ENCODE measurements around the gene SLFNL1. TPM values are rescaled to one million over a fixed set of nuclear protein-coding genes. Genes with fewer than 3 reads are reported as not detected.

The SLFNL1 gene
- total and polyA plus RNA-seq, 4 donors, result 0.02 to 0.68 (median 0.38) TPM

GRCh38 chr1:41020109-41020576, 1.4 kb downstream of the SLFNL1 start:
- WGBS, result 96% methylated on average over 17 of the region's 17 CpGs
- Histone ChIP-seq H3K4me1 (ENCODE audit: control insufficient read depth in 4 of 4, insufficient read depth in 4 of 4, low read length in 3 of 4) (no peaks in the 10 kb centered on the region), H3K4me3 (ENCODE audit: low read depth in 1 of 3, low read length in 3 of 3) (no peak overlapping the region), H3K27me3 (ENCODE audit: control insufficient read depth in 4 of 4, insufficient read depth in 4 of 4, low read length in 3 of 4) (no peaks in the 10 kb centered on the region), H3K27ac (ENCODE audit: low read depth in 1 of 2, low read length in 2 of 2) (no peak overlapping the region), H3K9ac (ENCODE audit: low read depth in 1 of 2, low read length in 2 of 2) (no peak overlapping the region), H3K9me3 (ENCODE audit: control insufficient read depth in 4 of 4, low read length in 3 of 4) (no peaks in the 10 kb centered on the region), H3K36me3 (ENCODE audit: control insufficient read depth in 4 of 4, insufficient read depth in 3 of 4, low read depth in 1 of 4, low read length in 3 of 4) (peaks cover 2 to 28% (median 14%) of the 10 kb centered on the region in 4 donors)
- DNase-seq (ENCODE audit: low spot score), result no peak
- TF ChIP-seq SP1 (IDR thresholded peaks at IDR 0.05) (no peak), RAD21 (IDR thresholded peaks at IDR 0.05) (no peak), EGR1 (IDR thresholded peaks at IDR 0.05; ENCODE audit: low read depth in 2 of 2) (no peak), REST (IDR thresholded peaks at IDR 0.05) (no peak), HNF4G (IDR thresholded peaks at IDR 0.05) (no peak), FOXA2 (IDR thresholded peaks at IDR 0.05) (no peak)

GRCh38 chr1:41019353-41019745, 2.2 kb downstream of the SLFNL1 start:
- no peaks in the 10 kb centered on the region for H3K4me1 ChIP-seq (ENCODE audit: control insufficient read depth in 4 of 4, insufficient read depth in 4 of 4, low read length in 3 of 4)
- no peak overlapping the region for H3K9ac ChIP-seq (ENCODE audit: low read depth in 1 of 2, low read length in 2 of 2)
- no peak overlapping the region for H3K4me3 ChIP-seq (ENCODE audit: low read depth in 1 of 3, low read length in 3 of 3)
- H3K27ac ChIP-seq (ENCODE audit: low read depth in 1 of 2, low read length in 2 of 2), result no peak overlapping the region
- H3K27me3 ChIP-seq (ENCODE audit: control insufficient read depth in 4 of 4, insufficient read depth in 4 of 4, low read length in 3 of 4), result no peaks in the 10 kb centered on the region
- DNase-seq (ENCODE audit: low spot score), result no peak
- TF ChIP-seq HNF4G (IDR thresholded peaks at IDR 0.05) (no peak), FOXA1 (IDR thresholded peaks at IDR 0.05) (no peak), JUND (IDR thresholded peaks at IDR 0.05) (no peak), CTCF (IDR thresholded peaks at IDR 0.05; ENCODE audit: low read depth, low read length, missing input control) (no peak), ZBTB33 (IDR thresholded peaks at IDR 0.05) (no peak)
- peaks cover 2 to 35% (median 15%) of the 10 kb centered on the region in 4 donors for H3K36me3 ChIP-seq (ENCODE audit: control insufficient read depth in 4 of 4, insufficient read depth in 3 of 4, low read depth in 1 of 4, low read length in 3 of 4)
- WGBS, result 75% methylated on average over 2 of the region's 2 CpGs
- no peaks in the 10 kb centered on the region for H3K9me3 ChIP-seq (ENCODE audit: control insufficient read depth in 4 of 4, low read length in 3 of 4)

- WGBS, result 97% methylated on average over 8 of the region's 8 CpGs
- Histone ChIP-seq H3K4me1 (ENCODE audit: control insufficient read depth in 4 of 4, insufficient read depth in 4 of 4, low read length in 3 of 4) (no peaks in the 10 kb centered on the region), H3K9ac (ENCODE audit: low read depth in 1 of 2, low read length in 2 of 2) (no peak overlapping the region), H3K9me3 (ENCODE audit: control insufficient read depth in 4 of 4, low read length in 3 of 4) (no peaks in the 10 kb centered on the region), H3K27me3 (ENCODE audit: control insufficient read depth in 4 of 4, insufficient read depth in 4 of 4, low read length in 3 of 4) (no peaks in the 10 kb centered on the region), H3K4me3 (ENCODE audit: low read depth in 1 of 3, low read length in 3 of 3) (no peak overlapping the region), H3K36me3 (ENCODE audit: control insufficient read depth in 4 of 4, insufficient read depth in 3 of 4, low read depth in 1 of 4, low read length in 3 of 4) (peaks cover 2 to 47% (median 17%) of the 10 kb centered on the region in 4 donors), H3K27ac (ENCODE audit: low read depth in 1 of 2, low read length in 2 of 2) (no peak overlapping the region)
- DNase-seq (ENCODE audit: low spot score), result no peak
- TF ChIP-seq ATF3 (IDR thresholded peaks at IDR 0.05), result no peak
- TF ChIP-seq TAF1 (conservative IDR thresholded peaks at IDR 0.05), result no peak
- TF ChIP-seq YY1 (IDR thresholded peaks at IDR 0.05), result no peak
- TF ChIP-seq REST (IDR thresholded peaks at IDR 0.05), result no peak
- no peak for TF ChIP-seq FOXA1 (IDR thresholded peaks at IDR 0.05)
- no peak for TF ChIP-seq HNF4G (IDR thresholded peaks at IDR 0.05)
- TF ChIP-seq ZBTB33 (IDR thresholded peaks at IDR 0.05), result no peak
Measured at GRCh38 chr1:41018018-41018410, 3.5 kb downstream of the SLFNL1 start.
